GM21737 (cell line): ENCODE data around the gene ACTL6B.
"Not testable (repeated sequence)": the region's sequence is repeated elsewhere in the genome, so short reads cannot be mapped to it uniquely, and the experiment has no call there.

Experiments used
- ATAC-seq: cut with Tn5 transposase; IDR thresholded peaks from one replicate; pipeline ENCODE4 v1.9.1; 2021; ENCODE audit warnings: mild to moderate bottlenecking, moderate library complexity; ENCODE audit not compliant: unreplicated experiment

Gene ACTL6B

GRCh38 chr7:100655908-100656674 lies at the start of gene ACTL6B:
ACTL6B (minus strand) TSS chr7:100656448; CDS start chr7:100656354, 94 bp downstream.
- no peak for ATAC-seq

DNA sequence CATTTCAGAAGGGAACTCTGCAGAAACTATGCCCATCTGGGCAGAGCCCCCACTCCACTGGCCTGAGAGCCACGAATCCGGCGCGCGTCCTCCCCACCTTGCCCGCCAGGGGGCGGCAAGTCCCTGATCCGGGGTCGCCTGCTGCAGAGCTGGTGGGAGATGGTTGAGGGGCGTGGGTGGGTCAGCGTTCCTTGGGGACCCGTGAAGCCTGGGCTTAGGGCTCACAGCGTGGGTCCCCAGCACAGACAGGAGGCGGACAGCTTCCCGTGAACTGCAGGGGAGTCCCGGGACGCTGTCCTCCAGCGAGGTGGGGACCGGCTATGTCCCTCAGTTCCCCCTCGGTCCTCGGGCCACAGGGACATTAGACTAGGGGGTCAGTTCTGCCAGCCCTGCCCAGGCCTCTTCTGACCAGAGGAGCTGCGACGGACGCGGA lies 49.1 kb upstream of the ACTL6B start:
- ATAC-seq = peak; percentile 56

DNA sequence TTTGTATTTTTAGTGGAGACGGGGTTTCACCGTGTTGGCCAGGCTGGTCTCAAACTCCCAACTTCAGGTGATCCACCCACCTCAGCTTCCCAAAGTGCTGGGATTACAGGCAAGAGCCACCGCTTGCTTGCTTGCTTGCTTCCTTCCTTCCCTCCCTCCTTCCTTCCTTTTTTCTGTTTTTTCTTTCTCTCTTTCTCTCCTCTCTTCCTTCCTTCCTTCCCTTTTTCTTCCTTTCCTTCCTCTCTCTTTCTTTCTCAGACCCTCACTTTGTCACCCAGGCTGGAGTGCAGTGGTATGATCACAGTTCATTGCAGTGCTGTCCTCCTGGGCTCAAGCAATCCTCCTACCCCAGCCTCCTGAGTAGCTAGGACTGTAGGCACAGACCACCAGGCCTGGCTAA lies 44.8 kb upstream of the ACTL6B start:
- ATAC-seq = not testable (repeated sequence)

DNA sequence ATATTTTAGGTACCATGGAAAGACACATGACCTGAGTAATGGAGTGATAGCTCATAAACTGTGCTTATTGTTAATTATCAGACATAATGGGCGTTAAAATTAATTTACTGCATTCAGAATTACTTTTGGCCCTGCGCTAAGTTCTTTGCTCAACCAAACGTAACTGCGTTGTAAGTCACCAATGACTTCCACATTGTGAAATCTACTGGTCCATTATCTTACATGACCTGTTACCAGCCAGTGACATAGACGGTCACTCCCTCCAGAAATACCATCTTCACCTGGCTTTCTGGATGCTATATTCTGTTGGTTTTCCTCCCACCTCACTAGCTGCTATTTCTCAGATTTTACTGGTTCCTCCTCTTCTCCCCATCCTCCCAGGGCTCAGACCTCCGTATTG lies 42.8 kb upstream of the ACTL6B start:
- no peak for ATAC-seq

- no peak for ATAC-seq
Measured at GRCh38 chr7:100696123-100696521, 39.9 kb upstream of the ACTL6B start.

DNA sequence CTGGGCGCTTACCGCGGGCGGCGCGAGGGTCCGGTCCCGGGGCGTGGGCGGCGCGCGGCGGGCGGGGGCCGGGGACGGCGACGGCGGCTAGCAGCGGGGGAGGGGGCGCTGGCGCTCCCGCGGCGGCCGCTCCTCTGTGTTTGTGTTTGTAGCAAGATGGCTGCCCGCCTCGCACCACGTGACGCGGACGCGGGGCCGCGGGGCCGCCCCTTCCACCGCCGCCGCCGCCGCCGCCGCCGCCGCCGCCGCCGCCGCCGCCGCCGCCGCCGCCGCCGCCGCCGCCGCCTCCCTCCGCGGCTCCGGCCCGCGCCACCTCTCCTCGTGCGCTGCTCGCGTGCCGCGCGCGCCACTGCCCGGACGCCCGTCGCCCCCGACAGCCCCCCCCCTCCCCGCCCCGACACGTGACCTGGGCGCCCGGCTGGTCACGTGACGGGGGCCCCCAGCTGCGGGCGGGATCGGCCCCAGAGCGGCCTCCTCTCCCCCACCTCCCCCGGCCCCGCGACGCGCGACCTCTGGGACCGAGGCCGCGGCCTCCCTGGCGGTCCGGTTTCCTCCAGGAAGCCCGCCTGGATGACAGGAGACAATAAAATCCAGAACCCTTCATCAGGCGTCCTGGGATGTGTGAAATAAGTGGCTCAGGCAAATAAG lies 38.0 kb upstream of the ACTL6B start, which contains the start of gene GIGYF1:
TSS of gene GIGYF1 (minus strand) at position 153 of the 648 bp plus-strand sequence. CDS start 6,012 bp downstream, outside the sequence.
- peak; percentile 38 for ATAC-seq

DNA sequence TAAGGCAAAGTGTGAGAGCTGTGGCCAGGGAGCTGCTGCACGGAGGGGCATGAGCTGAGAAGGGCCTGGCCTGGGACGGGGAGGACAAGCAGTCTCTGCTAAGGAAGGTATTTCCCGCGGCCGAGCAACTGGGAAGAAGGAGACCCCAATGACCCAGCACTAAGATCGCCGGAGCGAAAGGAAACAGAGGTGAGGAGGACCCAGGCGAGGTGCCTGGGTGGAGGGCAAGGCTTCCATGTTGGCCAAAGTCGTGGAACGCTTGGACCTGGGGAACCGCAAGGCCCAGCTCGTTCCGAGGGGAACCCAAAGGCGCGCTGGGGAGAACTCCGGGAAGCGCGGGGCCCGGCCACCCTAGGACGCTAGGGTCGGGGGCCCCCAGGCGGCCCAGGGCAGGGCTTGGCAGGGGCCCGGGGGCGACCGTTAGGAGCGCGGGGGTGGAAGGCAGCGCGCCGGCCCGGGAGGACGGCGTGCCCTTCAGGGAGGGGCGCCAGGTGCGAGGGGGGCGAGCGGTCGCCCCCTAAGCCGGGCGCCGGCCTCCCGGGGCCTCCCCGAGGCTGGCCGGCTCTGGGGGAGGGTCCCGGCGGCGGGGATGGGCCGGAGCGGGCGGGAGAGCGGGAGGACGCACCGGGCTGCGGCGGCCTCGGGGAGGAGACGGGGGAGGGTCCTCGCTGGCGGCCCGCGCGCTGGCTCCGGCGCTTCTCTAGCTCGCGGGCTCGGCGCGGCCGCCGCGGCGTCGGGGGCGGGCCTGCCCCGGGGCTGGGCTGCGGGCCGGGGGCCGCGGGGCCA lies 37.3 kb upstream of the ACTL6B start:
- ATAC-seq = peak; percentile 31

DNA sequence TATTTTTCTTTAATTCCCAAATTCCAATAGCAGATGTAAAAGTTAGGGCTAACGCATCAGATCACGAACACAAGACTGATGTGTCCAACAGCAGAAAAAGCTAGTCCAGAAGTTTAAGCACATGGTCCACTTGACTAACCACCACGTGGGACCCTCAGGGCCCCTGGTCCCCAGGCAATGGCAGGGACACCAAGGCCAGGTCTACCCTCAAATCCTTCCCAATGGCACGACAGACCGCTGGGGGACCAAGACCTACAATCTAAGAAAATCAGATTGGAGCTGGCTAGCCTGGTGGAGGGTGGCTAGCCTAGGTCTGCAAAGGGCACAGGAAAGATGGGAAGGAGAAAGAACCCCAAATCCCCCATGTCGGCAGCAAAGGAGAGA lies 36.3 kb upstream of the ACTL6B start:
- no peak for ATAC-seq

- ATAC-seq = no peak
Measured at GRCh38 chr7:100691676-100692577, 35.7 kb upstream of the ACTL6B start.

DNA sequence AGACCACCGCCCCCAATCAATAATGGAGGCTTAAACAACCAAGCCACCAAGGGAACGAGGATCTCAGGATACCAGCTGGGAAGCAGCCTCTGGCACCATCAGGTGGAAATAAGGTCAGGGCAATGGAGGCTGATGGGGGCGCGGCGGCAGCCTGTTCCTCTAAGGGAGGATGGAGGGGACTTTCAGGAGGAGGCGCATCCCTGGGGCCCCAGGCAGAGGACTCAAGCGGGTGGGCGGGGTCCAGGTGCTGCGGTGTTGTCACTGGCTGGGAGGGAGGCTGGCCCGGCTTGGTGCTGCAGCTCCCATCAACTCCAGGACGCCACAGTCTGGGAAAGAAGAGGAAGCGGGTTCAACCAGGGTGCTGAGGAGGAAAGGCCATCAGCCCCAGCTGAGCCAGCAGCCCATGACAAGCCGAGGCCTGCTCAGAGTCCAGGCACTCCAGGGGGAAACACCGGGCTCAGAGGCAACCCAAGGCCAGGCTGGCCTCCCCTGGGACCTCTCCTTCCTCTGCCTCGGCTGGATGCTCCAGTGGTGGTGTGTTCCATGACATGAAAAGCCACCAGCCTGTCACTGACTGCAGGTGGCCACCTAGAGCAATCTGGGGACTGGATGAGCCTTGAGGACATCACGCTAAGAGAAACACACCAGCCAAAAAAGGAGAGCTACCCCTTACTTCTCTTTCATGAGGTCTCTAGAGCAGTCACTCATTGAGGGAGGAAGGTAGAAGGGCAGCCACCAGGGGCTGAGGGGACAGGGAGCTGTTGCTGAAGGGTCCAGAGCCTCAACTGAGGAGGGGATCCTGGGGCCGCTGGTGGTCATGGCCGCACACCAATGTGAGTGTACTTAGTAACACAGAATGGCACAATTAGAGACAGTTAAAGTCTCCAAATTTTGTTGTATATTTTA lies 33.2 kb upstream of the ACTL6B start:
- no peak for ATAC-seq

DNA sequence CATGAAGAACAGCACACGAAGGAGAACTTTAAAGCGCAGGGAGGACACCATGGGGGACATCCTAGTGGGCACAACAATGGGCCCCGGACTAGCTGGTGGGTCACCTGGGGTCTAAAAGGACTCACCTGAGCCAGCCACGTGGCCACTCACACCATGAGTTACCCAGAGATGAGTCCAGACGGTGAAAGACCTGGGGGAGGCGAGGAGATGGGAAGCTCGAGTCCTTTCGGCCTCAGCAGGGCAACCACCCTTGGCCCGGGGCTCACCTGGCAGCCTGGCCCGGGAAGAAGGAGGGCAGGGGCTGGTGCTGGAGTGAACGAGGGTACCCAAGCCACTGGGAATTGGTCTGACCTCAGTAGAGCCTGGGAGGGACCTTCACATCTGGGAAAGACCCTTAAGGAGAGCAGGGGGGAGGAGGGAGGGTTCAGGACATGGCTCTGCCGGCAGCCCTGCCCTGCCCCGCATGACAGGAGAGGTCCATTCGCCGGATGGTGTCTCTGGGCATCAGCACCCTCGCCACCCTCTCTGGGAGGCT lies 32.1 kb upstream of the ACTL6B start:
- no peak for ATAC-seq

DNA sequence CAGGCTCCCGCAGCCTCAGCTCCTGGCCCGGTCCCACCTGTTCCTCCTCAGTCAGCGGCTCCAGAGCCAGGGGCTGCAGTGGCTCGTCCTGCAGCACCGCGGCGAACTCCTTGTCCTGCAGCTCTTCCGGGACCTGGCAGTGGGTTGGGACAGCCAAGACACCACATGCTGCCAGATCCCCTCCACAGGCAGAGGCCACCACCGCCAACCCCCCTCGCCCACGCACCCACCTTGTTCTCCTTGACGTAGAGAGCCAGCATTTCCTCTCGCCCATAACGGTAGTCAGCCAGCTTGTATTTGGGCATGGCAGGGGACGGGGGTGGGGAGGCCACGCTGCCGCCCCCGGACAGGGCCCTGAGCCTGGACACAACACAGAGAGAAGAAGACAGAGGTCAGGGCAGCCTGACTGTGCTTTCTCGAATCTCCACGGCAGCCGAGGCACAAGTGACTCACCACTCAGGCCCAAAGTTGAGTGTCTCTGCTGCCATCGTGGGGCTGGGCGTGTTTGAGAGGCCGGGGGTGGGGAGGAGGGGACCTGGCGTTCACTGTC lies 31.6 kb upstream of the ACTL6B start:
- ATAC-seq = no peak

DNA sequence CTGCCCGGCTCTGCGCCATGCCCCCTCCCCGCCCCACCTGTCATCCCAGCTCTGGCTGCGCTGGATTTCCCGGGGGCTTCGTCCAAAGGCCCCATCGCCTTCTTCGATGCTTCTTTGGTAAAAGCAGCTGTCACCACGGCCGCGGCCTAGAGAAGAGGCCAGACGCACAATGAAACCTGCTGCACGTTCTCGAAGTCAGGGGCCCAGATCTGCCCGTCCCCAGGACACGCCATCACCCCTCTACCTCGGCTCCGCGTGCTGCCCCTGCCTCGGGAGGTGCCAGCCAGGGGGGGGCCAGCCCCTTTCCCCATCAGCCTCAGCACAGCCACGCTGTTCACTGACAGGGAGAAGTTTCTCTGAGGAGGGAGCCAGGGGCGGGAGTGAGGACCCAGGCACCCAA lies 31.0 kb upstream of the ACTL6B start:
- no peak for ATAC-seq

GRCh38 chr7:100686822-100687211 lies 30.6 kb upstream of the ACTL6B start:
- ATAC-seq = no peak

DNA sequence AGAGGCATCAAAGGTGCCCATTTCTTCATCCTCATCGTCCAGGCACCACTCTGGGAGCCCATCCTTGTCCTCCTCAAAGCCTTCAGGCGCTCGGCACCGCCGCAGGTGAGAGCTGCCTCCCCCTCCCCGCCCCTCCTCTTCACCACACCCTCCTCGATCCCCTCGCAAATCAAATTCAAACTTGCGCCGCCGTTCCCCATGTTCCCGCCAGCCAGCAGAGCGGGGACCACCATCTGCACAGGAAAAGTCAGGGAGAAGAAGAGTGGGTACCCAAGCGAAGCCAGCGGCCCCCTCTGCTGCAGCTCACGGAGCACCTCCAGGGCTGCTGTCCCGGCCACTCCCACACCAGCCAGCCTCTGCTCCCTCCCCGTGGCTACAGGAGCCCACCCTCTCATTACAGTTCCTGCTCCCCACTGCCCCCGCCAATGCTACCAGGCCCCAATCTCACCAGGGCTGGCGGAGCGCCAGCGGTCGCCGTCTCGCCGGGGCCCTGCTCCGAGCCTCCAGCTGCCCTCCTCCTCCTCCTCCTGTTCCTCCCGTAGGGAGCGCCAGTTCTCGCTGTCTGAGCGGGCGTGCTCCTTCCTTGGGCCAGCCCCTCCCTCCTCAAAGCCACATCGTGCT lies 30.1 kb upstream of the ACTL6B start:
- ATAC-seq = no peak

DNA sequence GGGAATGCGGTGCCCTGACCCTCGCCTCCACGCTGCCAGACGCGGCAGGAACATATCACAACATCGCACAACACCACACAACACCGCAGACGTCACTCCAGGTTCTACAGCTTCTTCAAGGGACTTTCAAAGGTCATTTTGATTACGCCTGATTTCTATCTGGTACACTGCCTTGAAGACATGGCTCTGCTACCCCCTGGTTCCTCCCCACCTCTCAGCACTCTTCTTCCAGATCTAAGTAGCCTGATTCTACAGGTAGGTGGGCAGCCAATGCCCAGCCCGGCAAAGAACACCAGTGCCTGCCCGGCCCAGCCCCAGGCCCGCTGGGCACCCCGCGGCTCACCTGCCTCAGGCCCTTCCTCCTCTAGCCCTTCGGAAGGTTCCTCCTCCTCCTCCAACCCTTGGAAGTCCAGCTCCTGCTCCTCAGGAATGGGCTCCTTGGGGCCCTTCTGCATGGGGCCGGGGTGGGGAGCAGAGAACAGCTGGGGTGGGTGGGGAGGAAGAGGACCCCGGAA lies 29.4 kb upstream of the ACTL6B start:
- ATAC-seq = no peak

DNA sequence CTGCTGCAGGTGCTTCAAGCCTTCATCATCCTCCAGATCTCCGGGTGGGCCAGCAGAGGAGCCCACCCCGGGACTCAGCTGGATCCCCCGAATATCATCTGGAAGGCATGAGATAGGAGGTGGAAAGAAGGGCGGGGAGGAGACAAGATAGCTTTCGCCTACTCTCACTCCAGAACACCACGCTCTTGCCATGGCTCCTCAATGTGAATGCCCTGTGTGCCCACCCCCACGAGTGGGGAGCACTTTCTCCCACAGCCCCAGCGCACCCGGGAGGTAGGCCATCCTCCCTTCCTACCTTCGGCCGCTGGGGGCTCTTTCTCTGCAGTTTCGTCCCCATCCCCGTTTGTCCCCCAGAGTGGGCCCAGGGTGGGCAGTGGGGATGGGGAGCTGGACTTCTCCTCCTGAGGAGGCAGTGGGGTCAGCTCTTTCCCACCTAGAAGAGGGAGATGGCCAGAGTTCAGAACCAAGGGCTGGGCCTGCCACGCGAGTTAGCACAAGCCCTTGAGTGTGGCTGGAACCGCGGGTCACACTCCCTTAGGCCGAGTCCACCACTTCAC lies 28.9 kb upstream of the ACTL6B start:
- no peak for ATAC-seq

- no peak for ATAC-seq
Measured at GRCh38 chr7:100684534-100685042, 28.3 kb upstream of the ACTL6B start.
